Fibroblast of gingiva (primary cell): Measurements from ENCODE around the gene EFNA2.

Experiments
- DNase-seq: peaks from one replicate; pipeline ENCODE4 v3.0.0-alpha.2; 2011; ENCODE audit warnings: low read depth

Gene EFNA2

GRCh38 chr19:1260749-1261537, 24.7 kb upstream of the EFNA2 start:
- DNase-seq, result peak; percentile 96

DNA sequence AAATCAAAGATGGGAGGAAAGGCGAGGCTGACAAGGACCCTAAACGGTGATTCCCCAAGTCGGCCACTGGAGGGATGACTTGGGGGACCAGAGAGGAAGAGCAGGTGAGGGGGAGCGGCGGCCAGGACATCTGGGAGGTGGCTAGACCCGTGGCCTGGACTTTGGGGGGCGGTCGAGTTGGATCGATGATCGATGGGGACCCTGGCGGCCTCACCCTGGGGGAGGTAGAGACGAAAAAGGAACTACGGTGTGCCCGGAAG, 24.2 kb upstream of the EFNA2 start:
- DNase-seq, result no peak

GRCh38 chr19:1261798-1262622, 23.7 kb upstream of the EFNA2 start:
- peak; percentile 42 for DNase-seq

DNA sequence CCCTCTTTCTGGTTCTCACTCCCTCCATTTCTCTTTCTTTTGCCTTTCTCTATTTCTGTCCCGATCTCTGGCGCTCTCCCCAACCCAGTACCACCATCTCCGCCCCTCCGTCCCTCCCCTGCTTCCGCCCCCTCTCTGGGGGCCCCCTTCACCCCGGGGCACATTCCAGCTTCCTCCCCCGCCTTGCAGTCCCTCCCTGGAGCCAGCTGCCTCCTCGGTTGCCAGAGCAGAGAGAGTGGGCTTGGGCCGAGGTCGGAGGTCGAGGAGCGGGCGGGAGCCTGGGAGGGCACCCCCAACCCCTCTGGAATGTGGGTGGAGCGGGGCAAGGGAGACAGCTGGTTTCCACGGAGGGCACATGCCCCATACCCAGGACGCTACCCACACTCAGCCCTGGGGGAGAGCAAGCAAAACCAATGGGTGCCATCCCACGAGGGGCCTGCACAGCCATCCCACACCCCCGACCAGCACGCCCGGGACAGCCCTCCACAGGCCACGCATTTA, 23.0 kb upstream of the EFNA2 start:
- no peak for DNase-seq

GRCh38 chr19:1263188-1263587, 22.5 kb upstream of the EFNA2 start:
- no peak for DNase-seq

DNA sequence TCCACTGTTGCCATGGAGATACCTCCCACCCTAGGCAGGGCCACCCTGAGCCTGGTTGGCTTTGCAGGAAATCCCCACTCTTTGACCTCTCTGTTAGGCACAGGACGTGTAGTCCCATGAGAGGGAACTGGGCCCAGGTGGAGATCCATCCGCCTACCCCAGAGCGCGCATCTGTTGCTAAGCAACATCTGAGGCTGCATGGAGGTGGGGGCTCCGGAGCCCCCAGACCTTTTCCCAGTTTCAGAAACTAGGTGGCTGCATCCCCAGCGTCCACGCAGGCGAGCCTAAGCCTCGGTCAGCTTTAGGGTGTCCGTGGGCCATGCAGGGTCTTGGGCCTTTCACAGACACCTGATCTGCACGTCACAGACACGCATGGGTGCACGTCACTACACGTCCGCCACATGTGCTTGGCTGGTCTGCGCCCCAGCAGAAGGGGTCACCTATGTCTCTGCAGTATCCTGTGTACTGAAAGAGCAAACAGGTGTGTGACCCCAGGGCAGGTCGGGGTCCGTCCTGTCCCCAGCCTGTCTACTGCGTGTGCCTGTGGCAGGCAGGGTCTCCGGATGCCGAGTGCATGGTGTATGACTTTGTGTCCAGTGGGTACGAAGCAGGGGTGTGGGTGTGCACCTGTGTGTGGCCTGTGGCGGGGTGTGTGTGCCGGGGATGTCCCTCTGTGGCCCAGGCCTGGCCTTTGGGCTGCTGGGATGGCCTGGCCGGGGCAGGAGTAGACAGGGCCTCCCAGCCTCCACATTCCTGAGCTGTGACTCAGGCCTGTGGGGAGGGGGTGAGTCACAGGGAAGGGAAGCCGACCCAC, 20.7 kb upstream of the EFNA2 start:
- DNase-seq, result peak; percentile 86

GRCh38 chr19:1265615-1266128, 20.0 kb upstream of the EFNA2 start:
- DNase-seq, result peak; percentile 95

GRCh38 chr19:1266129-1266915, 19.4 kb upstream of the EFNA2 start:
- DNase-seq, result peak; percentile 87

GRCh38 chr19:1266916-1267476, 18.7 kb upstream of the EFNA2 start:
- DNase-seq, result peak; percentile 41

GRCh38 chr19:1267477-1268225, 18.0 kb upstream of the EFNA2 start:
- no peak for DNase-seq

DNA sequence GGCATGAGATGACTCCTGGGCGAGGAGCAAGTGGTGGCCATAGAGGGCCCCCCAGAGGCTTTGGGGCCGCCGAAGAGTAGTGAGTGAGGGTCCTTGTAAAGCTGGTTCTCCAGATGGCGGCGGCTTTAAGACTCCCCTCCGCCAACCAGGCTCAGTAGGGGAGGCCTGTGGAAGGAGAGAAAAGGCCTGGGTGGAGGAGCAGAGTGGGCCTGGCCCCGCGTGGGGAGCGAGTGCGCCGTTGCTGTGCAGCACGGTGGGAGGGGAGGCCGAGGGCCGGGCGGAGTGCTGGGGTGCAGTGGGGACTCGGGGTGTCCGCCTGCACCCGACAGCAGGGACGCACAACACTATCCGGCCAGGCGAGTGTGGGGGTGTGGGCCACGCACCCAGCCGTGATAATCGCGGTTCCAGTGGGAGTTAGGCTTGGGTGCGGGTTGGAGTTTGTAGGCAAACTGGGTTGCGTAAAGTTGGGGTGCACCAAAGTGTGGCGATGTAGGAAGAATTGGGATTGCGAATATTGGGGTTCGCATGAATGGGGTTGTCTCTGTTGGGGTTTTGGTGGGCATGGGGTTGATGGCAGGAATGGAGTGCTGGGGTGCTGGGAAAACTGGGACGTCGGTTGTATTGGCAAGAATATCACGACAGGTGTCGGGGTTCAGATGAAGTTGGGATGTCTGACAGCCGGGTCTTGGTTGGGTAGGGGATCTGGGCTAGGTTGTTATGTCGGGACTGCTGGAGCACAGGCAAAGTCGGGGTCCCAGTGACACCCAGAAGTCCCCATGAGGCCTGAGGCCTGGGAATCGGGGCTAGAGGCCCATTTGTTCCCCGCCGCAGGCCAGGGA, 17.2 kb upstream of the EFNA2 start:
- DNase-seq, result no peak

- peak; percentile 99 for DNase-seq
Observed at GRCh38 chr19:1269065-1269477, 16.6 kb upstream of the EFNA2 start, which contains the start of gene CIRBP. CIRBP (plus strand) TSS chr19:1269332; CDS start chr19:1270934, 1,602 bp downstream.

DNA sequence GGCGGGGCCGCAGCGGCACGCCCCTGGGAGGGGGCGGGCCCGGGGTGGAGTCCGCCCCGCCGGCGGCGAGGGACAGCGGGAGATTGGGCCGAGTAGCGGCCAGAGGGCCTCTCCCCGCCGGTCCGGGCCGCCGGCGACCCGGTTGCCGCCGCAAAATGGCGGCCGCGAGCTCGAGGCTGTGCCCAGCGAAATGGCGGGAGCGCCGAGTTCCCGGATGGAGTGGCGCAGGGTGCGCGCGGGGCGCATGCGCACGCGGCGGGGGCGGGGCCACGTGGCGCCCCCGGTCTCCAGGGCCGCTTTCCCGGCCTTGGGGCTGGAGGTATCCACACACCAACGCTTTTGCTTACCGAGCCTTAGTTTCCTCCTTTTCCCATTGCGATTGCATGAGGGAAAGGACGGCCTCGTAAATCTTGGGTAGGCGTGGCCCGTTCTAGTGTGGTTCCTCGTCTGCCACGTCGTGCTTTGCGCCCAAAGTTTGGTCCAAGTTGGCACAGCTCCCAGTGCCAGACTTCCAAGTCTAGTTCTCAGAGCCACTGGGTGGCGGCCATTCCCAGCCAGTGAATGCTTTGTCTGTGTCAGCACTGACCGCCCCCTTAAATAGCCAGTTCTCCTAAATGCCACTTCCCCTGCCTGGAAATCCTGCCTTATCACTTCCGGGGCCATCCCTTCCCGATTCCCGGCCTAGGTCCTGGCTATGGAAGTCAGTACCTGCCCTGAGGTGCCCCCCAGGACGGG, 16.0 kb upstream of the EFNA2 start:
- DNase-seq, result peak; percentile 92

GRCh38 chr19:1270213-1270853, 15.3 kb upstream of the EFNA2 start:
- no peak for DNase-seq

- no peak for DNase-seq
Observed at GRCh38 chr19:1270854-1271527, 14.7 kb upstream of the EFNA2 start.

DNA sequence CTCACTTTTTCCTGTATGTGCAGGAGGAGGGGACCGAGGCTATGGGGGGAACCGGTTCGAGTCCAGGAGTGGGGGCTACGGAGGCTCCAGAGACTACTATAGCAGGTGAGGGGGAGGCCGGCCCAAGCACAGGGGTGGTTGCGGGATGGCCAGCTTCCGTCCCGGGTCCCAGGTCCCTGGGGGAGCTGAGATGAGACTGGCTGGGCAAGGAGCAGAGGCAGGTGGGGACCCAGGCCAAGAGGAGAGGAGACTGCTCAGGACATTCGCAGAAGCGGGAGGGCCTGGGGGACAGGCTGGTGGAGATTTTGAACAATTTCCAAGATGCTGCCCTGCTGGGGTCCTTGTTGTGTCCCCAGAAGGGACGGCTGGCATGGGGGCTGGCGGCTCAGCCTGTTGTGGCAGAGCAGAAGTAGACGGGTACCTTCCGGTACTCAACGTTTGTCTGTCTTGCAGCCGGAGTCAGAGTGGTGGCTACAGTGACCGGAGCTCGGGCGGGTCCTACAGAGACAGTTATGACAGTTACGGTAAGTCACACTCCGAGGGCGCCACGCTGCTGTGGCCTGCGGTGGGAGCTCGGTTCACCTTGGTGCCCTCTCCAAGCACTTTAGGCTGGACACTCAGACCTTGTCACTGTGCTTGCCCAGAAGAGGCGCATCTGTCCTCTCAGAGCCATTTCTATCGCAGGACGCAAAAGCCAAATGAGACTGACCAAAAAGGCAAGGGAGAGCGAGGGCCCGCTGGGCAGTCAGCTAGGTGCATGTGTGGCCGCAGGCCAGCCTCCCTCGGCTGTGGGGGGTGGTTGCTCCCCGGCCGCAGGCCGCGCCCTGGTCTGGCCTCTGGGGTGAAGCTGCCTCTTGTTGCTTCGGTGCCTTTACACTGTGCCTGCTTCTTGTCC, 13.9 kb upstream of the EFNA2 start:
- no peak for DNase-seq
